Esophagus squamous epithelium (tissue), 4 donors: Measurements from ENCODE around the gene COX19.

Source experiments
- POLR2A ChIP-seq, 4 donors: fragments of 450-650 bp; IDR thresholded peaks; one replicate each; pipeline ENCODE4 v1.6.1; 2017; ENCODE audit warnings: antibody characterized with exemption in 4 of 4, mild to moderate bottlenecking in 4 of 4, moderate library complexity in 3 of 4
- TF ChIP-seq, protein P1 (sequence below), 6 experiments: fragments of 450-650 bp in 4 of 6; fragments of 200-600 bp in 2 of 6; sonication (generic) in 2 of 6; IDR thresholded peaks; one replicate each; pipeline ENCODE4 v1.5.1; 2016 to 2019; ENCODE audit warnings: antibody characterized with exemption in 6 of 6, mild to moderate bottlenecking in 4 of 6, moderate library complexity in 4 of 6

DNA sequence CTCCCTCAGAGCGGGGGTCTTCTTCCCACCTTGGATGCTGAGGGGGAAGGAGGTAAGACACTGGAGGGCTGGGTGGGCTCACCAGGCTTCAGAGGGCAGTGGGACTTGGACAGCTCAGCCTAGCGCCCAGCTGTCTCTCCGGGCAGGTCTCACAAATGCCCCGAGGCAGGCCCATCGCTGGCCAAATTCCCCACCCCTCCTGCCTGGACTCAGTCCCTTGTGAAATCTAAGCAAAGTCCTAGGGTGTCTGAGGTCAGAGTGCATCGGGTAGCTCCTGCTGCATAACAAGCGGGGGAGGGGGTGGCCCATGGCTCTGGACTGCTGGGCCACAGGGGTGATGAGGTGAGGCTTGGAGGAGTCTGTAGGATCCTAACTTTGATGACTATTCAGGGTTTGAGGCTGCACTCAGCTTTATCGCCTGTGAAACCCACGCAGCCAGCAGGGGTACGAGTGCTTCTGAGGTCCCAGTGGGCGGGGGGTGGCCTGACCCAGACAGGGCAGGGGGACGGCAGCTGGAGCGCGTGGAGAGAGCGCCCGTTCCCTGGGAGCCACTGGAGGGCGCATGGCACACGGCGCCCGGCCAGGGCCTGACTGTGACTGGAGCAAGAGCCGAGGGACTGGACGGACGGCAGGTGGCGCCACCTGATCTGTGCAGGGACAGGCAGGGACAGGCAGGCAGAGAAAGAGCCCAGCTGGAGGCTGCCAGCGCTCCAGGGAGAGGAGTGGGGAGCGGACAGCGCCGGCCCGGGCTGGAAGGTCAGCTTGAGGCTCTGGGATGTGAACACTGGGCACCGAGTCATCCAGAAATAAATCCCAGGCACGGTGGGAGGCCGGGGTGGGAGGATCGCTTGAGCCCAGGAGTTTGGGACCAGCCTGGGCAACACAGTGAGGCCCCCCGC, 17.6 kb upstream of the COX19 start:
- TF ChIP-seq, protein P1, sequence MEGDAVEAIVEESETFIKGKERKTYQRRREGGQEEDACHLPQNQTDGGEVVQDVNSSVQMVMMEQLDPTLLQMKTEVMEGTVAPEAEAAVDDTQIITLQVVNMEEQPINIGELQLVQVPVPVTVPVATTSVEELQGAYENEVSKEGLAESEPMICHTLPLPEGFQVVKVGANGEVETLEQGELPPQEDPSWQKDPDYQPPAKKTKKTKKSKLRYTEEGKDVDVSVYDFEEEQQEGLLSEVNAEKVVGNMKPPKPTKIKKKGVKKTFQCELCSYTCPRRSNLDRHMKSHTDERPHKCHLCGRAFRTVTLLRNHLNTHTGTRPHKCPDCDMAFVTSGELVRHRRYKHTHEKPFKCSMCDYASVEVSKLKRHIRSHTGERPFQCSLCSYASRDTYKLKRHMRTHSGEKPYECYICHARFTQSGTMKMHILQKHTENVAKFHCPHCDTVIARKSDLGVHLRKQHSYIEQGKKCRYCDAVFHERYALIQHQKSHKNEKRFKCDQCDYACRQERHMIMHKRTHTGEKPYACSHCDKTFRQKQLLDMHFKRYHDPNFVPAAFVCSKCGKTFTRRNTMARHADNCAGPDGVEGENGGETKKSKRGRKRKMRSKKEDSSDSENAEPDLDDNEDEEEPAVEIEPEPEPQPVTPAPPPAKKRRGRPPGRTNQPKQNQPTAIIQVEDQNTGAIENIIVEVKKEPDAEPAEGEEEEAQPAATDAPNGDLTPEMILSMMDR (IDR thresholded peaks at IDR 0.05): peak; percentile 99 to 100 (median 100)
- TF ChIP-seq POLR2A (IDR thresholded peaks at IDR 0.05): no peak
